GM19452 (cell line): ENCODE data around the gene TMEM42.
A peak's percentile ranks its signal among the peaks of the same experiment; 100 is the strongest.
"Not testable (repeated sequence)": the region's sequence is repeated elsewhere in the genome, so short reads cannot be mapped to it uniquely, and the experiment has no call there.

Experiments used
- ATAC-seq: cut with Tn5 transposase; IDR thresholded peaks from one replicate; pipeline ENCODE4 v1.9.1; 2021; ENCODE audit not compliant: unreplicated experiment

TMEM42 gene

GRCh38 chr3:44861412-44862225, at the start of gene TMEM42:
Gene TMEM42 (plus strand): TSS chr3:44861912. CDS start chr3:44861925, 13 bp downstream.
- ATAC-seq: peak; percentile 93

GRCh38 chr3:44814751-44815150, 47.0 kb upstream of the TMEM42 start:
- ATAC-seq: no peak

DNA sequence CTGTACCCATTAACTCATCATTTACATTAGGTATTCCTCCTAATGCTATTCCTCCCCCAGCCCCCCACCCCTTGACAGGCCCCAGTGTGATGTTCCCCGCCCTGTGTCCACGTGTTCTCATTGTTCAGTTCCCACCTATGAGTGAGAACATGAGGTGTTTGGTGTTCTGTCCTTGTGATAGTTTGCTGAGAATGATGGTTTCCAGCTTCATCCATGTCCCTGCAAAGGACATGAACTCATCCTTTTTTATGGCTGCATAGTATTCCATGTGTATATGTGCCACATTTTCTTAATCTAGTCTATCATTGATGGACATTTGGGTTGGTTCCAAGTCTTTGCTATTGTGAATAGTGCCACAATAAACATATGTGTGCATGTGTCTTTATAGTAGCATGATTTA, 45.4 kb upstream of the TMEM42 start:
- not testable (repeated sequence) for ATAC-seq

DNA sequence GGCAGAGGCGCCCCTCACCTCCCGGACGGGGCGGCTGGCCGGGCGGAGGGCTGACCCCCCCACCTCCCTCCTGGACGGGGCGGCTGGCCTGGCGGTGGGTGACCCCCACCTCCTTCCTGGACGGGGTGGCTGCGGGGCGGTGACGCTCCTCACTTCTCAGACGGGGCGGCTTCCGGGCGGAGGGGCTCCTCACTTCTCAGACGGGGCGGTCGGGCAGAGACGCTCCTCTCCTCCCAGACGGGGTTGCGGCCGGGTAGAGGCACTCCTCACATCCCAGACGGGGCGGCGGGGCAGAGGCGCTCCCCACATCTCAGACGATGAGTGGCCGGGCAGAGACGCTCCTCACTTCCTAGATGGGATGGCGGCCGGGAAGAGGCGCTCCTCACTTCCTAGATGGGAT, 40.5 kb upstream of the TMEM42 start:
- ATAC-seq: not testable (repeated sequence)

DNA sequence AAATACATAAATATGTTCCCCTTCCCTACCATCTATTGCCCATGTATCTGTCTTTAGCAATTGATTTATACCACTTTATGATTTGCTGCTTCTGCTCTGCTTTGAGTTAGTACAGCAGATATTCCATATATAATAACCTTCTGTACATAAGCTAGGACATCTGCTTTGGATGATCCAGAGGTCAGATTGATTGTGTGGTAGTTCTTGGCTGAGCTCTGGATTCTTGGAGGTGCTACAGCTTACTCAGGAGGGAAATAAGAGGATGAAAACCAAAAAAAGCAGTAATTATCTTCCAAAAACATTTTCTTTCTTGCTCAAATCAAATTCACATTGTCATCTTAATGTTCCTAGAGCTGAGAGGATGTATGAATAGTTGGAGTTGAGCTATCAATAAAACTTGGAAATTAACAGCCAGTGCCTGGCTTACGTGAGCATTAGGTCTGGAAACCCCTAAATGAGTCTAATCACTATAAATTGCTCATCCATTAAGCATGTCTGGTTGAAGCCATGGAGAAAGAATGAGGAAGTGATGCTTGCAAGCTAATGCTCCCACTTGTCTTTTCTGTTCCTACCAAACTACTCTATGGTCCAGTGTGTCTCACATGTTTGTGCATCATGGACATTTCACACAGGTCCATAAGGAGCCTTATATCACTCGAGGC, 36.3 kb upstream of the TMEM42 start:
- ATAC-seq: no peak

- no peak for ATAC-seq
These were observed 34.5 kb upstream of the TMEM42 start for GRCh38 chr3:44827196-44827595.

GRCh38 chr3:44831232-44831631, 30.5 kb upstream of the TMEM42 start:
- ATAC-seq: no peak

- no peak for ATAC-seq
These were observed 29.7 kb upstream of the TMEM42 start for GRCh38 chr3:44832032-44832431.

- ATAC-seq: no peak
These were observed 28.7 kb upstream of the TMEM42 start for GRCh38 chr3:44832965-44833364.

- no peak for ATAC-seq
These were observed 28.3 kb upstream of the TMEM42 start for GRCh38 chr3:44833394-44833793.

DNA sequence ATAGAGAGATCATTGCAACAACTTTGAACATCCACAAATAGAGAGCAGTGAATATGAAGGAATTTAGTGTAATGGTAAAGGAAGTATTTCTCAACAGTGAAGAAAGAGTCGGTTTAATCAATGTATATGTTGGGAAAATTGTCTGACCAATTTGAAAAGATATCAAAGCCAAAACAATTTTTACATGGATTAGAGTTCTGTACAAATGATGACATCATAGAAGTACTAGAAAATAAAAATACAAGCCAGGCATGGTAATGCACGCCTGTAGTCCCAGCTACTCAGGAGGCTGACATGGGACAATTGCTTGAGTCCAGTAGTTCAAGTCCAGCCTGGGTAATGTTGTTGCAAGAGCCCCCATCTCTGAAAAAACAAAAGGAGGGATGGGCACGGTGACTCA, 26.0 kb upstream of the TMEM42 start:
- ATAC-seq: no peak

GRCh38 chr3:44842376-44842775, 19.3 kb upstream of the TMEM42 start:
- no peak for ATAC-seq

GRCh38 chr3:44845528-44846520, 15.9 kb upstream of the TMEM42 start:
- no peak for ATAC-seq

DNA sequence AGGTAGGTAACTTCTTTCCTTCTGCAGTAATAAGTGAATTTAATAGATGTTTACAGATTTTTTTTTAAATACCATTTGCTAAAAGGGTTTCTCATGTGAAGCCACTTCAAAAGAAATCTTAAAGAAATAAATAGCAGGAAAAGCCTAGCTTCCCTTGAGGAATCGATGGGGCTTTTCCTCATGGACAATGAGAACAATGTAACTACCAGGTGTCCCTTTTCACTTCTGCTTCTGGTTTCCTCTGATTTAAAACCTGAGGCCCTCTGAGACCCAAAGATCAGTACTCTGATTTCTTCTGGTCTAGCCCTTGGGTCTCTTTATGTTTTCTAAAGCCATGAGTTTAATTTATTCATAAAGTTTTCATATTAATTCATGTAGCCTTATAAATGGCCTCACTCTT, 13.1 kb upstream of the TMEM42 start:
- ATAC-seq: no peak

- ATAC-seq: not testable (repeated sequence)
These were observed 5.0 kb upstream of the TMEM42 start for GRCh38 chr3:44856663-44857062.

DNA sequence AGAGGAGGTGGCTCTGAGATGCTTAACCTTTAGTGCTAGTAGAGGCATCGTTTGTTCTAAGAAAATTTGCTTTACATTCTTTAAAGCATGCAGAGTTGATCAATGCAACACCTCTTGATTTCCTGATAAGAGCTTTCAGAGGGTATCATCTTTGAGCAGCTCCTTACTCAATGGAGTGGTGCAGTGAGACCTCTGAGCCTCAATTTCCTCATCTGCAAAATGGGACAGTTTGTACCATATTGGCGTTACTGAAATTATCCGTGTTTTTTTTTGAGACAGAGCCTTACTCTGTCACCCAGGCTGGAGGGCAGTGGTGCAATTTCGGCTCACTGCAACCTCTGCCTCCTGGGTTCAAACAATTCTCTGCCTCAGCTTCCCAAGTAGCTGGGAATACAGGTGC, 1.6 kb upstream of the TMEM42 start:
- ATAC-seq: no peak

DNA sequence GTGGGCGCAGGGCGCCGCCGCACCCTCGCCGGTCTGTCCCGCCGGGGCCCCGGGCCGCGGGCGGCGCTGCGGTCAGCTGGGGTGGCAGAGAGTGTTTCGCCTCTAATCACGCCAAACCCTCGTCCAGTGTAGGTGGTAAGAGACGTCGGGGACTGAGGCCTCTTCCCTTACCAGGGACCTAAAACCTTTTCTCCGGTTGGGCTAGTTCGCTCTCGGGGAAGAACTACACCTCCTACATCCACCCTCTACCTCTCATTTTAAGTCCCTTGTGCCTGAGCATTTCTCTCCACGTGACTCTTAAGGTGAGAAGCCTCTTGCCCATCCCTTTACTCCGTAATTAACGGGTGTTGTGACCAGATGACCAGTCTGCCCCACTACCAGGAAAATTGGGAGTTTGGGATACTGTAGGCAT, 520 bp downstream of the TMEM42 start:
- peak; percentile 33 for ATAC-seq

DNA sequence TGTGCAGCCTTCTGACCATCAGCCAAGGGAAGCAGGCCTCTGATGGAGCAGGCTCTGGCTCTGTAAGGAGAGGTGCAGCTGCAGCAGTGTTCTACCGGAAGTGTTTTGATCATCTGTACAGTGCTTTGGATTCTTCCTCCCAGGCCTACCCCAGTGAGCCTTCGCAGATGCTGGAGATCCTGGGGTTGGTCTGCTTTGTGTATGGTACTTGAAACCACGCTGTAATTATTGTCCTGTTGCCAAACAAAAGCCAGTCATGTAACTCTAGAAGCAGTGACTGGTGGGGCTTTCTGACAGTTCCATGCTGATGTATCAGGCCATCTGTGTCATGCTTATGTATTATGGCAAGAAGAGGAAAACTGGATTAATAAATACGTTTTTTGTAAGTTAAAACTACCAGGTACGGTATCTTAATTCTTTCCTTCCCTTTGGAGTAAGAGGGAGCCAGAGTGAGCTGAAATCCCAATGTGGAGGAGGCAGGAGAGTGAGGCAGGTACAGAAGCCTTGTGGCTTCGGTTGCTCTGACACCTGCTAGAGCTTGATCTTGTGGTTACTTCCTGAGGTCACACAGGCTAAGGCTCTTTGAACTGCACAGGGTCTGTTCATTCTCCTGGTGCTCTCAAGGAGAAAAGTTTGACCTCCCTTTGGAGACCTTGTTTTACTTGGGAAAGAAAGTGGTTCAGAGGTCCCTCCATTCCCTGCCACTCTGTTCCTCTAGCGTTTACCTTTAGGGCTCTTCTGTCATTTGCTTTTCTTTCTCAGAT, 3.7 kb downstream of the TMEM42 start:
- no peak for ATAC-seq

- ATAC-seq: no peak
These were observed 5.9 kb downstream of the TMEM42 start for GRCh38 chr3:44867421-44868111.
